ENCODE measurements around the gene EIF2A. TPM values are rescaled to one million over a fixed set of nuclear protein-coding genes. Genes with fewer than 3 reads are reported as not detected.
A peak's percentile ranks its signal among the peaks of the same experiment; 100 is the strongest.

Gene EIF2A
- total and polyA plus RNA-seq, 2 of the 13 experiments (the other 11 are each of a cell fraction or from before 2014, with no cell fraction given) = 124 to 139 TPM

GRCh38 chr3:150546226-150547044 lies at the start of gene EIF2A, which contains the start of gene SERP1 (continued):
- TF ChIP-seq TRIM22 (IDR thresholded peaks at IDR 0.05) (no peak), NBN (conservative IDR thresholded peaks at IDR 0.05) (no peak), DRAP1 (CRISPR knock-in tag; IDR thresholded peaks at IDR 0.05) (peak; percentile 82), JARID2 (CRISPR knock-in tag; IDR thresholded peaks at IDR 0.05; ENCODE audit: insufficient replicate concordance) (no peak), BCL3 (CRISPR knock-in tag; IDR thresholded peaks at IDR 0.05) (0 out of 2 replicates have a peak, but pooled peaks have one; percentile 20), MED1 (CRISPR knock-in tag; IDR thresholded peaks at IDR 0.05) (peak; percentile 77), RNF219 (CRISPR knock-in tag; IDR thresholded peaks at IDR 0.05) (no peak), ATRX (CRISPR knock-in tag; IDR thresholded peaks at IDR 0.05; ENCODE audit: borderline replicate concordance) (no peak), ZNF276 (CRISPR knock-in tag; IDR thresholded peaks at IDR 0.05; ENCODE audit: low read depth) (no peak), ZNF605 (CRISPR knock-in tag; IDR thresholded peaks at IDR 0.05) (peak; percentile 93), ZNF839 (CRISPR knock-in tag; IDR thresholded peaks at IDR 0.05; ENCODE audit: borderline replicate concordance) (no peak), SIN3B (IDR thresholded peaks at IDR 0.05; ENCODE audit: low read length) (peak; percentile 86), ZNF34 (CRISPR knock-in tag; IDR thresholded peaks at IDR 0.05; ENCODE audit: borderline replicate concordance) (no peak), MLX (CRISPR knock-in tag; IDR thresholded peaks at IDR 0.05) (peak; percentile 54), ZBTB2 (CRISPR knock-in tag; IDR thresholded peaks at IDR 0.05; ENCODE audit: low read depth) (peak; percentile 43), ZSCAN20 (CRISPR knock-in tag; IDR thresholded peaks at IDR 0.05; ENCODE audit: borderline replicate concordance) (no peak), PPARG (CRISPR knock-in tag; conservative IDR thresholded peaks at IDR 0.05) (peak; percentile 67), ZC3H4 (CRISPR knock-in tag; IDR thresholded peaks at IDR 0.05; ENCODE audit: borderline replicate concordance) (no peak), ZNF713 (CRISPR knock-in tag; IDR thresholded peaks at IDR 0.05) (no peak)
